Measurements from ENCODE around the gene ADAM12.

- TF ChIP-seq, protein P1, sequence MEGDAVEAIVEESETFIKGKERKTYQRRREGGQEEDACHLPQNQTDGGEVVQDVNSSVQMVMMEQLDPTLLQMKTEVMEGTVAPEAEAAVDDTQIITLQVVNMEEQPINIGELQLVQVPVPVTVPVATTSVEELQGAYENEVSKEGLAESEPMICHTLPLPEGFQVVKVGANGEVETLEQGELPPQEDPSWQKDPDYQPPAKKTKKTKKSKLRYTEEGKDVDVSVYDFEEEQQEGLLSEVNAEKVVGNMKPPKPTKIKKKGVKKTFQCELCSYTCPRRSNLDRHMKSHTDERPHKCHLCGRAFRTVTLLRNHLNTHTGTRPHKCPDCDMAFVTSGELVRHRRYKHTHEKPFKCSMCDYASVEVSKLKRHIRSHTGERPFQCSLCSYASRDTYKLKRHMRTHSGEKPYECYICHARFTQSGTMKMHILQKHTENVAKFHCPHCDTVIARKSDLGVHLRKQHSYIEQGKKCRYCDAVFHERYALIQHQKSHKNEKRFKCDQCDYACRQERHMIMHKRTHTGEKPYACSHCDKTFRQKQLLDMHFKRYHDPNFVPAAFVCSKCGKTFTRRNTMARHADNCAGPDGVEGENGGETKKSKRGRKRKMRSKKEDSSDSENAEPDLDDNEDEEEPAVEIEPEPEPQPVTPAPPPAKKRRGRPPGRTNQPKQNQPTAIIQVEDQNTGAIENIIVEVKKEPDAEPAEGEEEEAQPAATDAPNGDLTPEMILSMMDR (IDR thresholded peaks at IDR 0.05 in 8 of 11, conservative IDR thresholded peaks at IDR 0.05 in 3 of 11): no peak
- no peak for TF ChIP-seq POLR2A (IDR thresholded peaks at IDR 0.05)
Observed at GRCh38 chr10:125979976-125980375, 408.3 kb downstream of the ADAM12 start.

All from spleen (tissue), 7 donors.